Measurements from ENCODE around the gene TOP1.

DNA sequence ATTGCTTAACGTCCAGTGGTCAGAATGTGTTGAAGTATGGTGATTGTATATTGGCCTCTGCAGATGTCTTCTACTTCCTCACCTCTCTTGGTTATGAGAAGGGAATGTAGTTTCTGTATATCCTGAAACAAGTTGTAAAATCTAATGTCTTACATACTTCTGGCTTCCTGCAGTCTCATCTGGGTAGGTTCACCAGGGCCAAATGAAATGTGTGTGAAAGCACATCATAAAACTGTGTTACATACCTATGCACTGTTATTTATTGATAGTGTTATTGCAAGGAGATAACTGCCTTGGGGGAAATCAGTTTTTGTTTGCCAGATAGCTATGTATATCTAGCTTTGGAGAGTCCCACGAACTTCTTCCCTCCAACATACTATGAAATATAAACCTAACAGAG is 73.0 kb downstream of the TOP1 start:
- TF ChIP-seq, protein P1, sequence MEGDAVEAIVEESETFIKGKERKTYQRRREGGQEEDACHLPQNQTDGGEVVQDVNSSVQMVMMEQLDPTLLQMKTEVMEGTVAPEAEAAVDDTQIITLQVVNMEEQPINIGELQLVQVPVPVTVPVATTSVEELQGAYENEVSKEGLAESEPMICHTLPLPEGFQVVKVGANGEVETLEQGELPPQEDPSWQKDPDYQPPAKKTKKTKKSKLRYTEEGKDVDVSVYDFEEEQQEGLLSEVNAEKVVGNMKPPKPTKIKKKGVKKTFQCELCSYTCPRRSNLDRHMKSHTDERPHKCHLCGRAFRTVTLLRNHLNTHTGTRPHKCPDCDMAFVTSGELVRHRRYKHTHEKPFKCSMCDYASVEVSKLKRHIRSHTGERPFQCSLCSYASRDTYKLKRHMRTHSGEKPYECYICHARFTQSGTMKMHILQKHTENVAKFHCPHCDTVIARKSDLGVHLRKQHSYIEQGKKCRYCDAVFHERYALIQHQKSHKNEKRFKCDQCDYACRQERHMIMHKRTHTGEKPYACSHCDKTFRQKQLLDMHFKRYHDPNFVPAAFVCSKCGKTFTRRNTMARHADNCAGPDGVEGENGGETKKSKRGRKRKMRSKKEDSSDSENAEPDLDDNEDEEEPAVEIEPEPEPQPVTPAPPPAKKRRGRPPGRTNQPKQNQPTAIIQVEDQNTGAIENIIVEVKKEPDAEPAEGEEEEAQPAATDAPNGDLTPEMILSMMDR (IDR thresholded peaks at IDR 0.05): no peak
- no peak for TF ChIP-seq POLR2A (IDR thresholded peaks at IDR 0.05)

Measured in right lobe of liver (tissue), 4 donors.